Measurements from ENCODE around the gene NECTIN2.

NECTIN2 gene

GRCh38 chr19:44818466-44819031, 27.5 kb upstream of the NECTIN2 start:
- no peak overlapping the region for H3K9ac ChIP-seq (ENCODE audit: low read length)
- no peaks in the 10 kb centered on the region for H3F3A ChIP-seq (ENCODE audit: insufficient read depth, low read length)
- no peaks in the 10 kb centered on the region for H3K36me3 ChIP-seq (replicated peaks; ENCODE audit: insufficient read depth, low read length)
- no peaks in the 10 kb centered on the region for H3K4me1 ChIP-seq (ENCODE audit: low read length)
- no peak for DNase-seq
- no peak overlapping the region for H2AFZ ChIP-seq (ENCODE audit: low read length)
- H3K27ac ChIP-seq (ENCODE audit: low read length): no peak overlapping the region
- H3K9me3 ChIP-seq (replicated peaks; ENCODE audit: insufficient read depth, low read length): no peaks in the 10 kb centered on the region
- H3K27me3 ChIP-seq (replicated peaks; ENCODE audit: insufficient read depth, low read length): peaks cover 80% of the 10 kb centered on the region
- H4K20me1 ChIP-seq (ENCODE audit: insufficient read depth, low read length): no peaks in the 10 kb centered on the region
- no peaks in the 10 kb centered on the region for H3K9me2 ChIP-seq (replicated peaks; ENCODE audit: insufficient read depth, low read length)
- H3K79me2 ChIP-seq (ENCODE audit: low read length): no peaks in the 10 kb centered on the region
- no peak overlapping the region for H3K4me3 ChIP-seq (ENCODE audit: low read length)
- no peak overlapping the region for H3K4me2 ChIP-seq (ENCODE audit: low read depth, low read length)
- TF ChIP-seq CTCF (IDR thresholded peaks at IDR 0.05; ENCODE audit: low read length) (no peak), EZH2phosphoT487 (IDR thresholded peaks at IDR 0.05; ENCODE audit: low read length) (no peak), EZH2 (optimal IDR thresholded peaks at IDR 0.05; ENCODE audit: low read depth, low read length) (no peak)

GRCh38 chr19:44819246-44819832, 26.8 kb upstream of the NECTIN2 start:
- H3K27ac ChIP-seq (ENCODE audit: low read length): no peak overlapping the region

GRCh38 chr19:44820648-44821609, 25.2 kb upstream of the NECTIN2 start:
- H3F3A ChIP-seq (ENCODE audit: insufficient read depth, low read length): no peaks in the 10 kb centered on the region
- no peaks in the 10 kb centered on the region for H3K36me3 ChIP-seq (replicated peaks; ENCODE audit: insufficient read depth, low read length)
- no peaks in the 10 kb centered on the region for H4K20me1 ChIP-seq (ENCODE audit: insufficient read depth, low read length)
- no peak overlapping the region for H3K4me2 ChIP-seq (ENCODE audit: low read depth, low read length)
- no peak overlapping the region for H3K27ac ChIP-seq (ENCODE audit: low read length)
- no peak overlapping the region for H3K4me3 ChIP-seq (ENCODE audit: low read length)
- DNase-seq: no peak
- H3K9me2 ChIP-seq (replicated peaks; ENCODE audit: insufficient read depth, low read length): no peaks in the 10 kb centered on the region
- peaks cover 86% of the 10 kb centered on the region for H3K27me3 ChIP-seq (replicated peaks; ENCODE audit: insufficient read depth, low read length)
- TF ChIP-seq EZH2phosphoT487 (IDR thresholded peaks at IDR 0.05; ENCODE audit: low read length): no peak
- no peak for TF ChIP-seq CTCF (IDR thresholded peaks at IDR 0.05; ENCODE audit: low read length)
- no peak for TF ChIP-seq EZH2 (optimal IDR thresholded peaks at IDR 0.05; ENCODE audit: low read depth, low read length)
- no peaks in the 10 kb centered on the region for H3K9me3 ChIP-seq (replicated peaks; ENCODE audit: insufficient read depth, low read length)
- H3K79me2 ChIP-seq (ENCODE audit: low read length): no peaks in the 10 kb centered on the region
- H3K4me1 ChIP-seq (ENCODE audit: low read length): no peaks in the 10 kb centered on the region
- H3K9ac ChIP-seq (ENCODE audit: low read length): no peak overlapping the region
- H2AFZ ChIP-seq (ENCODE audit: low read length): no peak overlapping the region

More at GRCh38 chr19:44819246-44819832, 26.8 kb upstream of the NECTIN2 start:
- Histone ChIP-seq H2AFZ (ENCODE audit: low read length) (no peak overlapping the region), H3K9ac (ENCODE audit: low read length) (no peak overlapping the region), H3K9me2 (replicated peaks; ENCODE audit: insufficient read depth, low read length) (no peaks in the 10 kb centered on the region), H3K79me2 (ENCODE audit: low read length) (no peaks in the 10 kb centered on the region), H3K4me2 (ENCODE audit: low read depth, low read length) (no peak overlapping the region), H4K20me1 (ENCODE audit: insufficient read depth, low read length) (no peaks in the 10 kb centered on the region), H3K4me3 (ENCODE audit: low read length) (no peak overlapping the region), H3K36me3 (replicated peaks; ENCODE audit: insufficient read depth, low read length) (no peaks in the 10 kb centered on the region), H3K4me1 (ENCODE audit: low read length) (no peaks in the 10 kb centered on the region), H3K9me3 (replicated peaks; ENCODE audit: insufficient read depth, low read length) (no peaks in the 10 kb centered on the region), H3K27me3 (replicated peaks; ENCODE audit: insufficient read depth, low read length) (peaks cover 82% of the 10 kb centered on the region), H3F3A (ENCODE audit: insufficient read depth, low read length) (no peaks in the 10 kb centered on the region)
- TF ChIP-seq EZH2phosphoT487 (IDR thresholded peaks at IDR 0.05; ENCODE audit: low read length) (no peak), CTCF (IDR thresholded peaks at IDR 0.05; ENCODE audit: low read length) (no peak), EZH2 (optimal IDR thresholded peaks at IDR 0.05; ENCODE audit: low read depth, low read length) (no peak)
- no peak for DNase-seq
